ENCODE measurements around the gene CHCHD6.

CHCHD6 gene

DNA sequence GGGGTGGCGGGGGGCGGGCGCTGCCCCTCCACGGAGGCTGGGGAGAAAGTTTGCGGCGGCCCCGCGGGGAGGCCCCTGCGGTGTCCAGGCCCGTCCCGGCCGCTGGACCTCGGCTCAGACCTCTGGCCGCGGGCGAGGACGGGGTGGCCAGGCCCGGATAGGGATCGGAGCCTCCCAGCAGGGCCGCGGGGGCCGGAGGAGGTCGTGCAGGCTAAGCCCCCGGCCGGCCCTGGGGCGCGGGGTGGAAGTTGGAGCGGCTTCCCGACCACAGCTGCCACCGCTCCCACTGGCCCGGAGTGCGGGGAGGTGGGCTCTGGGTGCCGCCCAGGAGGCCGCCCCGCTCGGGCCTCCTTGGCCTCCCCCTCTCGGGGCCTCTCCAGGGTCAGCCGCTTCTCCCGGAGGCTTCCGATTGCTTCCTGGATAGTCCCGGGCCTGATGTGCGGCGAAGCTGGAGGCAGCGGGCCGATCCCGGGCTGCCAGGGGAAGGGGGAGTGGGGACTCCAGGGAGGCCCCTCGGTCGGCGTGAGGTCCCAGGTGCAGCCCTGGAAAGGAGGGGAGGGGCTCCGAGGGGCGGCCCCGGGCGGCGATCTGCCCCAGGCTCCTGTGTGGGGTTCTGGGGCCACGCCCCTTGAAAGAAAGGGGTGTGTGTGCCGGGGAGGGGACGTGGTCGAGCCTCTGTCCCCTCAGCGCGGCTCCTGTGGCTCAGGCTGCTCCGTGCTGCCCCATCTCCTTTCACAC is 279.8 kb downstream of the CHCHD6 start:
- peak; percentile 21 to 26 for DNase-seq

GRCh38 chr3:126984391-126985131 is 280.5 kb downstream of the CHCHD6 start:
- DNase-seq: no peak

DNA sequence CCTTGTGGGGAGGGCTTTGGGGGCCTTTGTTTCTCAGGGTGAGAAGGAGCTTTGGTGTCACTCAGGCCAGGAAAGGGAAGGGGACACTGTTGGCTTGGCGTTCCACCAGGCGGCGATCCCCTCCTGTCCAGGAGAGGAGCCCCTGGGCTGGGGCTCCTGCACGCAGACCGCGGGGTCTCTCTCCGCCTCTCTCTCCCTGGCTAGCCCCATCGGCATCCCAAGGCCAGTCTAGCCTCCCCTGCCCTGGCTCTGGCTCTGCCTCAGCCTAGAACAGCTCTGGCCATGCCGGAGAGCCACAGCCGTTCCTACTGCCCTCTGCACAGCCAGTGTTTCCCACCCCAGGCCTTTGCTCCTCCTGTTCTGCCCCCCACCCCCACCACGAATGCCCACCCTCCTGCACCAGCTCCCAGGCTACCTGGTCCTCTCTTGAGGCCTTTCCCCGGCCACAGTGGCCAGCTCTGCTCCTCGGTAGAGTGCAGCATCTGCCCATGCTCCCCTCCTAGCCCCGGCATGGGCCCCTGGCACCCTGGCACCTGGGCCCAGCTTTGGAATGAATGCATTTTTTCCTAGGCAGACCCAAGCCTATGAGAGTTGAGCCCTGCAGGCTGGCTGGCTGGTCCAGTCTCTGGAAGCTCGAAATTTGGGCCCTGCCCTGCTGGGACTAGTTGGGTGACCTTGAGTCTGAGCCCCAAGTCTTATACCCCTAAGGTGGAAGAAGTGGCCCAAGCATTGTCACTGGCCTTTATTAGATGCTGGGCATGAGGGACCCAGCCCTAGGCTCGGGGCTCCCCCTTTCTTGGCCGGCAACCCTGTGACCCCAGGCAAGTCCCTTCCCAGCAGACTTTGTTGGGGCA is 281.3 kb downstream of the CHCHD6 start:
- no peak for DNase-seq

DNA sequence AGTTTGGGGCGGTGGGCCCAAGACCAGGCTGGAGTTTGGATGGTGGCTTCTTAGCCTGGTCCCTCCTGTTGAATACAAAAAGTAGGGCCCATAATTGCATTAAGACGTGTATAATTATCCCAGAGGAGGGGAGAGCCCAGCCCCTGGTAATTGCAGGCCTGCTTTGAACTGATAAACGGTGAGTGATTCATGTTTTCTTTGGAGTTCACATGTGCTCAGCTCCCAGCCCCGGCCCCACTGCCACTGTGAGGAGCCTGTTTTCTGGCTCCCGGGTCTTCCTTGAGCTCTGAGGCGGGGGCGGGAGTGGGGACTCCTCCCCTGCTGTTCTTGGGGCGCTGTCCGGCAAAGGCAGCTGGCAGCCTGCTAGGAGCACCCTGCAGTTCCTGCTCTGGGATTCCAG is 282.0 kb downstream of the CHCHD6 start:
- no peak for DNase-seq

DNA sequence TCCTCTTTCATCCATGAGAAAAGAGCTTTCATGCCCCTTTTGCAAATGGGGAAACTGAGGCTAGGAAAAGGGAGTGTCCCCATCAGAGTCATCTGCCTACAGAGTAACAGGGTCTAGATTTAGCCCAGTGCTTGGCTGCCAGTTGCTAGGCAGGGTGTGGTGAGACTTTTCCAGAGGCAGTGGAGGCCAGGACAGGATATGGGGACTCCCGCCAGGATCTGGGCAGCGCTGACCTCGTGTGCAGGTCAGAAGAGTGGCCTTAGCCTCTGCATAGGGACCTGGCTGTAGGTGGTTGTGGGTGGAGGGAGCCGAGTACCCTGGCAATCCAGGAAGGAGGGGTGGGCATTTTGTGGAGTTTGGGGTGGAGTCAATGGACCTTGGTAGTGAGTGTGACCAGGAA is 283.1 kb downstream of the CHCHD6 start:
- DNase-seq: no peak

DNA sequence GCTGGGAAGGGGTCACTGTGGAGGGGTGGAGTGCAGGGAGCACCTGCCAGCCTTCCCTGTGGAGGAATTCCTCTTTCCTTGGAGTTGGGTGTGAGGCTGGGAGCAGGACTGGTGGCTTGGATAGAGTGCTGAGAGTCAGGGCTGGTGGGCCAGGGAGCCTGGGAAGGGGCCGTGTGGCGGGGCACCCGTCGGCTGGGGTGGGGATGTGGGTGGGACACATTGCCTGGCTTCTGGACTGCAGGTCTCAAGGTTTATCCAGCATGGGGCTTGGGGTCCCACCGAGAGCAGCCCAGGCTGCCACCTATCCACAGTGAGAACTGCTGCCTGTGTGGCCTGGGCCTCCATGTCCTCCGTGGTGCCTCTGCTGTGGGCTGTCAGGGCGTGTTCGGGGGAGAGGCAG is 283.6 kb downstream of the CHCHD6 start:
- no peak for DNase-seq

GRCh38 chr3:126988451-126989021 is 284.5 kb downstream of the CHCHD6 start:
- no peak for DNase-seq

DNA sequence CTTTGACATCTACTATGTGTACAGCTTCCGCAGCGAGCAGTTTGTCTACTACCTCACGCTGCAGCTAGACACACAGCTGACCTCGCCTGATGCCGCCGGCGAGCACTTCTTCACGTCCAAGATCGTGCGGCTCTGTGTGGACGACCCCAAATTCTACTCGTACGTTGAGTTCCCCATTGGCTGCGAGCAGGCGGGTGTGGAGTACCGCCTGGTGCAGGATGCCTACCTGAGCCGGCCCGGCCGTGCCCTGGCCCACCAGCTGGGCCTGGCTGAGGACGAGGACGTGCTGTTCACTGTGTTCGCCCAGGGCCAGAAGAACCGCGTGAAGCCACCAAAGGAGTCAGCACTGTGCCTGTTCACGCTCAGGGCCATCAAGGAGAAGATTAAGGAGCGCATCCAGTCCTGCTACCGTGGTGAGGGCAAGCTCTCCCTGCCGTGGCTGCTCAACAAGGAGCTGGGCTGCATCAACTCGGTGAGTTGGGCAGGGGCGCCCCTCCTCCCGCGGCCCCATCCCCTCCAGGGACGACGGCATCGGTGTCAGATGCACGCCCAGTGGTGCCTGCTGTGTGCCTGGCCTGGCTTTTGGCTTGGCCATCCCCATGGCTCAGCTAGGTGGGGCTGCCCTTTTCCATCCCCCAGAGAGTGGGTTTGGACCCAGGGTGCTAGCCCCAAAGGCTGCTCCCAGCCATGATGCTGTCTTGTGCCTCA is 285.4 kb downstream of the CHCHD6 start:
- no peak for DNase-seq

DNA sequence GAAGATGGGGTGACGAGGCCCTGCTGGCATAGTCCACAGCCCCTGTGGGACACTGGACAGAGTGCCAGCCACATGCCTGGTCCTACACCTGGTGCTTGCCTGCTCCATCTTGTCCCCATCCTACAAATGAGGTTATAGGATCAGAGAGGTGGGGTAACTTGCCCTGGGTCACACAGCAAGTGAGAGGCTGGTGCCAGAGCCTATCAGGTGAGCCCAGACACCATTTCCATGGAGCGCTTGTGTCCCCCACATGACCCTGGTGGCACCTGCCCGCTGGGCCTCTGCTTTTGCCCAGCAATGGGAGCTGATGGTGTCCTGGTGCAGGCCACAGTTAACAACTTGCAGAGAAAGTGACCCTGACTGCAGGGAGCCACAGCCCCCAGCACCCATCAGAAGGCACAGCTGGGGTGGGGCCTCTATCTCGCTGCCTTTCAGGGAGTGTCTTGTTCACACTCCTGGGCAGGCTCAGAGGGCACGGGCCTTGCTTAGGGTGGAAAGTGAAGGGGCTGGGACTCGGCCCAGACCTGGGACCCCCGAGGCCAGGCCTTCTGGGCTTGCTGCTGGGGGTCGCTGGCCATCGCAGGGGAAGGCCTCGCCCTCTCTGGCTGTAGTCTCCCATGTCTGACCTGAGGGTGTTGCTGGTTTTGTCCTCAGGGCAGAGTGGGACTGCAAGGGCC is 286.1 kb downstream of the CHCHD6 start:
- no peak for DNase-seq

DNA sequence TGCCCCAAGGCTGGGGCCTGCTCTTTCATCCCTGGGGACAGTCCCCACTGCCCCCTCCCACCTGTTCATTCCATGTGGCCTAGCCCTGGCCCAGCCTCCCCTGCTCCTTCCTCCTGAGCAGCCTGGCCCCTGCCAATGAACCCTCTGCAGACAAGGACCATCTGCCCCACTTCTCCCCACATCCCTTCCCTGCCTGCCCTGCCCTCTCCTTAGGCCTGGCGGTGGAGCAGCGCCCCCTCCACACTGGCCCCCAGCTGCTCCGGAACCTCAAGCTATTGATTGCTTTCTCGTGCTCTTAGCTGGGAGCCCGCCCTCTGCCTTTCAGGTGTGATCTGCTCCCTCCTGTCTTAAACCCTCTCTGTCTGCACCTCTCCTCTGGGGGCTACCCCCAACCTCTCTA is 286.9 kb downstream of the CHCHD6 start:
- DNase-seq: no peak

DNA sequence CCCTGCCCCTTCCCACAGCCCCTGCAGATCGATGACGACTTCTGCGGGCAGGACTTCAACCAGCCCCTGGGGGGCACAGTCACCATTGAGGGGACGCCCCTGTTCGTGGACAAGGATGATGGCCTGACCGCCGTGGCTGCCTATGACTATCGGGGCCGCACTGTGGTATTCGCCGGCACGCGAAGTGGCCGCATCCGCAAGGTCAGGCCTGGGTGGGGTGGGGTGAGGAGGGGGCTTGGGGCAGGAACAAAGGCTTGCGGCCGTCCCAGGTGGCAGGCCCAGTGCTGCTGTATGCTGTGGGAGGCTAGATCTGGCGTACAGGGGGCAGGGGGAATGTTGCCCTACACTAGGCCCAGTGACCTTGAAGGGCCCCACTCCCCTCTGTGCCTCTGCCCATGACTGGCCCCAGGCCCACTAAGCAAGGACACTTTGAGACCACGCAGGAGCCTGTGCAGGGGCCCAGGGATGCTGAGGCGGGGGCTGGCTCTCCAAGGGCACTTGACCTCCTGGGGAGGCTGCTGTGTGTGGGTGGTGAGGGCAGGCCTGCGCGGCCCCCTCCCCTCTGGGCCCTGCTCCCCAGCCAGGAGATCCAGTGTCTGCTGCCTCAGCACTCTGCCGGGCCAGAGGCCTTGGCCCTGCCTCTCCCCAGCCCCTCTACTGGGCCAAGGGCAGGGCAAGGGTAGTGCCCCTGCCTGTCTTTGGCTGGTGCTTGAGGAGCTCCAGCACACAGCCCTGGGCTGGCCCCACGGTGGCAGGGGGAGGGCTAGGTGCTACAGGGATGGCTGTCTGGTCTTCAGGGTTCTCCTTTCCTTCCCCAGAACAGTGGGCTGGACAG is 287.5 kb downstream of the CHCHD6 start:
- no peak for DNase-seq

DNA sequence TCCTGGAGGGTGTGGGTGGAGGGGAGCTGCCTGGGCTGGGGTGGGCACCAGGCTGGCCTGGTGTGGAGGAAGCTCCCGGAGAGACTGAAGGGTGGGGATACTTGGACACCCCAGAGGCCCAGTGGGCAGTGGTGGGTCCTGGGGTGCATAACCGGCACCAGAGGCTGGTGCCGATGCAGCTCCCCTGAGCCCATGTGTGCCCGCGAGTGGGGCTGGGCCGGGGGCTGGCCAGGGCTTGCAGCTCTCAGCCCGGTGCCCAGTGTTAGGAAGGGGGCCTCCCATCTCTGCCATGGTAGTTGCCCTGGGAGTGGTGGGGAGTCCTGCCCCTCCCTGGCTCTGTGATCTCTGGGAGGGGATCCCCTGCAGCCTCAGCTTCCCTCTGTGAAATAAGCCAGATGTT is 288.2 kb downstream of the CHCHD6 start:
- DNase-seq: no peak

DNA sequence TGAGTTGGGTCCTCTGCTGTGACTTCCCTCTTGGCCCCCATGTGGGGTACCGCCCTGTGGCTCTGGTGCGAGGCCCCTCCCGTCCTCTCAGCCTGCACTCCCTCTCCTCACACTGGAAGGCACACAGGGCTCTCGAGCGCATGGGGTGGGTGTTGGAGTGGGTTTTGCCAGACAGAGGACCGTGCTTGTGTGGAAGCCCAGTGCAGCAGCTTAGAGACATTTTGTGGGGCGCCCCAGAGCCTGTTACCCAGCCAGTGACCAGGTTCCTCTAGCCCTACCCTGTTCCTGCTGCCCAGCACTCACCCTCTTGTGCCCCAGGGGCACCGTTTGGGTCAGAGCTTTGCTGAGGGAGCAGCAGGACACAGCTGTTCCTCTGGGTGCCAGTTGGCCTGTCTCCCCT is 288.7 kb downstream of the CHCHD6 start:
- no peak for DNase-seq

- DNase-seq: no peak
These were observed 289.4 kb downstream of the CHCHD6 start for GRCh38 chr3:126993436-126993835.

- DNase-seq: no peak
These were observed 290.7 kb downstream of the CHCHD6 start for GRCh38 chr3:126994661-126995245.

DNA sequence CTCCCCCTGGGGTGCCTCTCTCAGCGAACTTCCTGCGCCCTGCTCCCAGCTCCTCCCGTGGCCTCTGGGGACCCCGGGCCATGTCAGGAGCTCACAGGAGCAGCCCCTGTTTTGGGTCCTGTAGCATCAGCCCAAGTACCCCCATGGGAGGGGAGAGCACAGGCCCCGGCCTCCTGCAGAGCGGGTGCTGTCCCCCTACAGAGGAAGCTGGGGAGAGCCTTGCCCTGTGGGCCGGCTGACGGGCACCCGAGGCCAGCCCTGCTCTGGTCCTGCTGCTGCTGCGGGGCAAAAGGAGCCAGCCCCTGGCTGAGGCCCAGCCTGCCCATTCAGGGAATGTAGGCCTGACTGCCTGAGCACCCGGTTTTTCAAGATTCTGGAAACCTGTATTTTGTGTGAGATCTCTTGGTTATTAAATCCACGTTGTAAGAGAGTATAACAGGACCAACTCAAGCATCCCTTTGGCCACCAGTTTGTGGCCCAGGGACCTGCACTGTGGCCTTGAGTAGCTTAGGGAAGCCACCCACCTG is 291.3 kb downstream of the CHCHD6 start:
- no peak for DNase-seq

- DNase-seq: no peak
These were observed 292.0 kb downstream of the CHCHD6 start for GRCh38 chr3:126995926-126996512.

GRCh38 chr3:126996905-126997304 is 292.9 kb downstream of the CHCHD6 start:
- no peak for DNase-seq

GRCh38 chr3:126997455-126998038 is 293.5 kb downstream of the CHCHD6 start:
- DNase-seq: no peak

DNA sequence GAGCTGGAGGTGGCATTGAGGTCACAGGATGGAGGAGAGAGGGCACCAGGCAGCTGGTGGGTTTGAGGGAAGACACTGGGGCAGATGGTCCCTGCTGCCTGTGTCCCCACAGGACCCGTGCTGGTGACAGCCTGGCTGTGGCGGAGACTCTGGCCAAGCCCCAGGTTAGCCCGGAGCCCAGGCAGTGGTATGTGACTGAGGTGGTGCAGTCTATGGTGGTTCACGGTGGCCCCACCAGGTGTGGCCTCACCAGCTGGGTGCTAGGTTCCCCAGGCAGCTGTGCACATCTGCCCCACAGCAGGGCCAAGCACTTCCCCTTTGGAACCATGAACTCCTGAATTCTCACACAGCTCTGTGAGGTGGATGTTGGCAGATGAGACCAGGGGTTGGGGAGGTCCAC is 294.3 kb downstream of the CHCHD6 start:
- no peak for DNase-seq

Data from stimulated activated CD4-positive, alpha-beta T cell treated with anti-CD3 and anti-CD28 coated beads, Interleukin-2, amount 100 ng/mL, for 48 hours (primary cell).